ENCODE data around the gene TAL1.
A peak's percentile ranks its signal among the peaks of the same experiment; 100 is the strongest.

Gene TAL1

DNA sequence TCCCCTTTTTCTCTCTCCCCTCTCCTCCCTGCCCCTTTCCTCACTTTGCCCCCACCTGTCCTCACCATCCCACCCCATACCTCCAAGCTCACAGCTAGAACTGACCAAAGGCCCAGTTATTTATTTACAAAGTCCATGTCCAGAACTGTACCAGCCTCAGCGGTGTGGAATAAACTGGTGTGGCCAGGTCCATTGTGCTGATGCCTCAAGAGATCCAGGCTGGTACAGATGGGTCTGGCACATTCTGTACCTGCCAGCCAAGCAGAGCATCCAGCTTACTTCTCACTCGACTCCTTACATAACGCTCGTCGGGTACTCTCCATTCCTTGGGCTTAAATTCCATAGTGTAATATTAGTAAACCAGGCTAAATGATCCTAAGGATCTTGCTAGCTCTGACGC, 54.0 kb downstream of the TAL1 start:
- ATAC-seq: no peak
- TF ChIP-seq PPARA (CRISPR knock-in tag; IDR thresholded peaks at IDR 0.05; ENCODE audit: borderline replicate concordance) (no peak), SNAI2 (CRISPR knock-in tag; IDR thresholded peaks at IDR 0.05) (no peak)
- TF ChIP-seq, protein P1, sequence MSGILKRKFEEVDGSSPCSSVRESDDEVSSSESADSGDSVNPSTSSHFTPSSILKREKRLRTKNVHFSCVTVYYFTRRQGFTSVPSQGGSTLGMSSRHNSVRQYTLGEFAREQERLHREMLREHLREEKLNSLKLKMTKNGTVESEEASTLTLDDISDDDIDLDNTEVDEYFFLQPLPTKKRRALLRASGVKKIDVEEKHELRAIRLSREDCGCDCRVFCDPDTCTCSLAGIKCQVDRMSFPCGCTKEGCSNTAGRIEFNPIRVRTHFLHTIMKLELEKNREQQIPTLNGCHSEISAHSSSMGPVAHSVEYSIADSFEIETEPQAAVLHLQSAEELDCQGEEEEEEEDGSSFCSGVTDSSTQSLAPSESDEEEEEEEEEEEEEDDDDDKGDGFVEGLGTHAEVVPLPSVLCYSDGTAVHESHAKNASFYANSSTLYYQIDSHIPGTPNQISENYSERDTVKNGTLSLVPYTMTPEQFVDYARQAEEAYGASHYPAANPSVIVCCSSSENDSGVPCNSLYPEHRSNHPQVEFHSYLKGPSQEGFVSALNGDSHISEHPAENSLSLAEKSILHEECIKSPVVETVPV (CRISPR knock-in tag; IDR thresholded peaks at IDR 0.05): no peak

DNA sequence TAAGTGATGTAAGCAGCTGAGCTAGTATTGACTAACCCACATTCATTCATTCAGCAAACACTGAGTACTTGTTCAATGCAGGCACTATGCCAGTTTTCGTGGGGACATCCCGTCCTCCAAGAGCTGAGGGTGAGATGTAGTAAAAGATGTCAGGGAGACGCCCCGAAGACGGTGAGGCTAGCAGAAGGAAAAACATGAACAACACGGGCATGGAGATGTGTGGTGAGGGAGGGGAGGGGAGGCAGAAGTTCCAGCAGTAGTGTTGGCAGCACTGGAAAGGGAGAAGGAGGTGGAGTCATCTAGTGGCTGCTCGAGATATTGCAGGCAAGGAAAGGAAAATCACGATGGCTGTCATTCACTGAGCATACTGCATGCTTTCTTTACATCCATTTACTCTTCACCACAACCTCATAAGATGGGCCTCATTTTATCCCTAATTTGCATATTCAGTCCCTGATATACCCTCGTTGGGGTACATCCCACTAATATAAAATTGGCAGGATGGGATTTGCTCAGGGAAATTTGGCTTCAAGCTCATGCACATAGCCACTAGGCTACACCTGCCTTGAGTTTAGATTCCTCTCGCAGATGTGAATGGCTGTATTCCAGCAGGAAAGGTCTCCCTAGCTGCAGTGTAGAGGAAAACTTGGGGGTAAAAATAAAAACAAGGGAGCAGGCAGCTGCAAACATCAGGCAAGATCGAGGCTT, 56.6 kb downstream of the TAL1 start:
- TF ChIP-seq PPARA (CRISPR knock-in tag; IDR thresholded peaks at IDR 0.05; ENCODE audit: borderline replicate concordance) (no peak), BACH2 (CRISPR knock-in tag; IDR thresholded peaks at IDR 0.05; ENCODE audit: borderline replicate concordance) (no peak), ZFP30 (CRISPR knock-in tag; IDR thresholded peaks at IDR 0.05) (no peak), OSR1 (CRISPR knock-in tag; IDR thresholded peaks at IDR 0.05) (no peak), CSDC2 (CRISPR knock-in tag; IDR thresholded peaks at IDR 0.05) (no peak), ESRRG (CRISPR knock-in tag; IDR thresholded peaks at IDR 0.05) (no peak), ZFP3 (CRISPR knock-in tag; IDR thresholded peaks at IDR 0.05) (no peak), ISL1 (CRISPR knock-in tag; IDR thresholded peaks at IDR 0.05) (no peak), TOX (CRISPR knock-in tag; IDR thresholded peaks at IDR 0.05; ENCODE audit: borderline replicate concordance) (no peak), TCF4 (CRISPR knock-in tag; IDR thresholded peaks at IDR 0.05; ENCODE audit: borderline replicate concordance) (no peak), ZNF8 (CRISPR knock-in tag; IDR thresholded peaks at IDR 0.05) (no peak), ZC3H10 (CRISPR knock-in tag; IDR thresholded peaks at IDR 0.05) (no peak), ZNF70 (CRISPR knock-in tag; IDR thresholded peaks at IDR 0.05) (no peak), SNAI2 (CRISPR knock-in tag; IDR thresholded peaks at IDR 0.05) (no peak)
- TF ChIP-seq, protein P2, sequence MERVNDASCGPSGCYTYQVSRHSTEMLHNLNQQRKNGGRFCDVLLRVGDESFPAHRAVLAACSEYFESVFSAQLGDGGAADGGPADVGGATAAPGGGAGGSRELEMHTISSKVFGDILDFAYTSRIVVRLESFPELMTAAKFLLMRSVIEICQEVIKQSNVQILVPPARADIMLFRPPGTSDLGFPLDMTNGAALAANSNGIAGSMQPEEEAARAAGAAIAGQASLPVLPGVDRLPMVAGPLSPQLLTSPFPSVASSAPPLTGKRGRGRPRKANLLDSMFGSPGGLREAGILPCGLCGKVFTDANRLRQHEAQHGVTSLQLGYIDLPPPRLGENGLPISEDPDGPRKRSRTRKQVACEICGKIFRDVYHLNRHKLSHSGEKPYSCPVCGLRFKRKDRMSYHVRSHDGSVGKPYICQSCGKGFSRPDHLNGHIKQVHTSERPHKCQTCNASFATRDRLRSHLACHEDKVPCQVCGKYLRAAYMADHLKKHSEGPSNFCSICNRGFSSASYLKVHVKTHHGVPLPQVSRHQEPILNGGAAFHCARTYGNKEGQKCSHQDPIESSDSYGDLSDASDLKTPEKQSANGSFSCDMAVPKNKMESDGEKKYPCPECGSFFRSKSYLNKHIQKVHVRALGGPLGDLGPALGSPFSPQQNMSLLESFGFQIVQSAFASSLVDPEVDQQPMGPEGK (CRISPR knock-in tag; IDR thresholded peaks at IDR 0.05; ENCODE audit: borderline replicate concordance): no peak
- TF ChIP-seq, protein P3, sequence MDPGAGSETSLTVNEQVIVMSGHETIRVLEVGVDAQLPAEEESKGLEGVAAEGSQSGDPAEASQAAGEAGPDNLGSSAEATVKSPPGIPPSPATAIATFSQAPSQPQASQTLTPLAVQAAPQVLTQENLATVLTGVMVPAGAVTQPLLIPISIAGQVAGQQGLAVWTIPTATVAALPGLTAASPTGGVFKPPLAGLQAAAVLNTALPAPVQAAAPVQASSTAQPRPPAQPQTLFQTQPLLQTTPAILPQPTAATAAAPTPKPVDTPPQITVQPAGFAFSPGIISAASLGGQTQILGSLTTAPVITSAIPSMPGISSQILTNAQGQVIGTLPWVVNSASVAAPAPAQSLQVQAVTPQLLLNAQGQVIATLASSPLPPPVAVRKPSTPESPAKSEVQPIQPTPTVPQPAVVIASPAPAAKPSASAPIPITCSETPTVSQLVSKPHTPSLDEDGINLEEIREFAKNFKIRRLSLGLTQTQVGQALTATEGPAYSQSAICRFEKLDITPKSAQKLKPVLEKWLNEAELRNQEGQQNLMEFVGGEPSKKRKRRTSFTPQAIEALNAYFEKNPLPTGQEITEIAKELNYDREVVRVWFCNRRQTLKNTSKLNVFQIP (CRISPR knock-in tag; IDR thresholded peaks at IDR 0.05; ENCODE audit: borderline replicate concordance, low read depth): no peak
- TF ChIP-seq, protein P4, sequence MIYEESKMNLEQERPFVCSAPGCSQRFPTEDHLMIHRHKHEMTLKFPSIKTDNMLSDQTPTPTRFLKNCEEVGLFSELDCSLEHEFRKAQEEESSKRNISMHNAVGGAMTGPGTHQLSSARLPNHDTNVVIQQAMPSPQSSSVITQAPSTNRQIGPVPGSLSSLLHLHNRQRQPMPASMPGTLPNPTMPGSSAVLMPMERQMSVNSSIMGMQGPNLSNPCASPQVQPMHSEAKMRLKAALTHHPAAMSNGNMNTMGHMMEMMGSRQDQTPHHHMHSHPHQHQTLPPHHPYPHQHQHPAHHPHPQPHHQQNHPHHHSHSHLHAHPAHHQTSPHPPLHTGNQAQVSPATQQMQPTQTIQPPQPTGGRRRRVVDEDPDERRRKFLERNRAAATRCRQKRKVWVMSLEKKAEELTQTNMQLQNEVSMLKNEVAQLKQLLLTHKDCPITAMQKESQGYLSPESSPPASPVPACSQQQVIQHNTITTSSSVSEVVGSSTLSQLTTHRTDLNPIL (CRISPR knock-in tag; IDR thresholded peaks at IDR 0.05; ENCODE audit: low read depth): no peak
- TF ChIP-seq, protein P1 (CRISPR knock-in tag; IDR thresholded peaks at IDR 0.05): no peak
- ATAC-seq: peak; percentile 57

DNA sequence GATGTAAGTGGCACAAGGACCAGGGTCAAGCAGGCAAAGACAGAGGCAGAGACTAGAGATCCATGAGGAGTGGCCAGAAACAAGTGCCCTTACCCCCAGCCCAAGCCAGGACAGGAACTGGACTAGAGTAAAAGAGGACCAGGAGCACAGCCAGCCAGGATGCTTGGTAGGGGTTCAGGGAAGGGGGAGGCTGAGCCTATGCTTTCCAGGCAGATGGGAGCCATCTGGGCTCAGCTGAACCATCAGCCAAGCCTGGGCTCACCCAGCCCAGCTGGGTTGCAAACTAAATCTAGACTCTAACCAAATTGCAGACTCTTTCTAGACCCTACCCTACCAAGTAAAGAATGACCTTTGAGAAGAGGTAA, 57.4 kb downstream of the TAL1 start:
- TF ChIP-seq ZC3H10 (CRISPR knock-in tag; IDR thresholded peaks at IDR 0.05): no peak
- TF ChIP-seq ZFP3 (CRISPR knock-in tag; IDR thresholded peaks at IDR 0.05): no peak
- TF ChIP-seq BACH2 (CRISPR knock-in tag; IDR thresholded peaks at IDR 0.05; ENCODE audit: borderline replicate concordance): no peak
- no peak for TF ChIP-seq PPARA (CRISPR knock-in tag; IDR thresholded peaks at IDR 0.05; ENCODE audit: borderline replicate concordance)
- no peak for TF ChIP-seq ZFP30 (CRISPR knock-in tag; IDR thresholded peaks at IDR 0.05)
- no peak for TF ChIP-seq ISL1 (CRISPR knock-in tag; IDR thresholded peaks at IDR 0.05)
- TF ChIP-seq, protein P2 (CRISPR knock-in tag; IDR thresholded peaks at IDR 0.05; ENCODE audit: borderline replicate concordance): no peak
- TF ChIP-seq ARNTL (CRISPR knock-in tag; IDR thresholded peaks at IDR 0.05; ENCODE audit: borderline replicate concordance, low read depth): no peak
- TF ChIP-seq, protein P1 (CRISPR knock-in tag; IDR thresholded peaks at IDR 0.05): no peak
- TF ChIP-seq, protein P5, sequence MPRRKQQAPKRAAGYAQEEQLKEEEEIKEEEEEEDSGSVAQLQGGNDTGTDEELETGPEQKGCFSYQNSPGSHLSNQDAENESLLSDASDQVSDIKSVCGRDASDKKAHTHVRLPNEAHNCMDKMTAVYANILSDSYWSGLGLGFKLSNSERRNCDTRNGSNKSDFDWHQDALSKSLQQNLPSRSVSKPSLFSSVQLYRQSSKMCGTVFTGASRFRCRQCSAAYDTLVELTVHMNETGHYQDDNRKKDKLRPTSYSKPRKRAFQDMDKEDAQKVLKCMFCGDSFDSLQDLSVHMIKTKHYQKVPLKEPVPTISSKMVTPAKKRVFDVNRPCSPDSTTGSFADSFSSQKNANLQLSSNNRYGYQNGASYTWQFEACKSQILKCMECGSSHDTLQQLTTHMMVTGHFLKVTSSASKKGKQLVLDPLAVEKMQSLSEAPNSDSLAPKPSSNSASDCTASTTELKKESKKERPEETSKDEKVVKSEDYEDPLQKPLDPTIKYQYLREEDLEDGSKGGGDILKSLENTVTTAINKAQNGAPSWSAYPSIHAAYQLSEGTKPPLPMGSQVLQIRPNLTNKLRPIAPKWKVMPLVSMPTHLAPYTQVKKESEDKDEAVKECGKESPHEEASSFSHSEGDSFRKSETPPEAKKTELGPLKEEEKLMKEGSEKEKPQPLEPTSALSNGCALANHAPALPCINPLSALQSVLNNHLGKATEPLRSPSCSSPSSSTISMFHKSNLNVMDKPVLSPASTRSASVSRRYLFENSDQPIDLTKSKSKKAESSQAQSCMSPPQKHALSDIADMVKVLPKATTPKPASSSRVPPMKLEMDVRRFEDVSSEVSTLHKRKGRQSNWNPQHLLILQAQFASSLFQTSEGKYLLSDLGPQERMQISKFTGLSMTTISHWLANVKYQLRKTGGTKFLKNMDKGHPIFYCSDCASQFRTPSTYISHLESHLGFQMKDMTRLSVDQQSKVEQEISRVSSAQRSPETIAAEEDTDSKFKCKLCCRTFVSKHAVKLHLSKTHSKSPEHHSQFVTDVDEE (CRISPR knock-in tag; IDR thresholded peaks at IDR 0.05): no peak
- TF ChIP-seq CSDC2 (CRISPR knock-in tag; IDR thresholded peaks at IDR 0.05): no peak
- TF ChIP-seq TCF4 (CRISPR knock-in tag; IDR thresholded peaks at IDR 0.05; ENCODE audit: borderline replicate concordance): no peak
- no peak for TF ChIP-seq SNAI2 (CRISPR knock-in tag; IDR thresholded peaks at IDR 0.05)
- TF ChIP-seq OSR1 (CRISPR knock-in tag; IDR thresholded peaks at IDR 0.05): no peak
- ATAC-seq: no peak
